HG02763 (cell line): ENCODE results near the gene GAS6.
"Not testable (repeated sequence)": the region's sequence is repeated elsewhere in the genome, so short reads cannot be mapped to it uniquely, and the experiment has no call there.

ENCODE experiments used
- ATAC-seq: cut with Tn5 transposase; IDR thresholded peaks from one replicate; pipeline ENCODE4 v1.9.1; 2021; ENCODE audit warnings: mild to moderate bottlenecking, moderate library complexity; ENCODE audit not compliant: unreplicated experiment

The GAS6 gene

DNA sequence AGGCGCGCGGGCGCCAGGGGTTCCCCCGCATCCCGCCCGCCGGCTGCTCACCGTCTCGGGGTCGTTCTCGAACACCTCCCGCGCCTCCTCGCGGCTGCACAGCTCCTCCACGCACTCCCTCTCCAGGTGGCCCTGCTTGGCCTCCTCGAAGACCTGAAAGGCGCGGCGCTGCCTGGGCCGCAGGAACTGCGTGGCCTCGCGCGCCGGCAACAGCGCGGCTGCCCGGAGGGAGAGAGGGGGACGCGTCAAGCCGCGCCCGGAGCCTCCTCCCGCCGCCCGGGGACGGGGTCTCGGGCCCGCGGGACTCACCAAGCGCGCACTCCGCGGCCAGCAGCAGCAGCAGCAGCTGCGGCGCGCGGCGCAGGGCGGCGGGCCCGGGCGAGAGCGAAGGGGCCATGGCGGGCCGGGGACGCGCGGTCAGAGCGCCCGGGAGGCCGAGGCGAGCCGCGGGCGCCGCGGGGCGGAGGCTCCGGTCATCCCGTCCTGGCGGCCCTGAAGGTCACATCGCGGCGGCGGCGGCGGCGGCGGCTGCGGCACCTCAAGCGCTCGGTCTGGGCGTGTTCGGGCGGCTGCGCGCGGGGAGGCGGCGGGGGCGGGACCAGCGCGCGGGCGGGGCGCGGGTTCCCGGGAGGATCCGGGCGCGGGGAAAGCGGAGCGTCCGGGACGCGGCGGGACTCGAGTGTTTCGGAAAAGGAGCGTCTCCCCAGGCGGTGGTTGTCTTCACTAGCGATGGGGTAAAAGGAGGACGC is at the start of gene GAS6:
GAS6 (minus strand) TSS at position 553 of the 749 bp plus-strand sequence; CDS start at position 397, 156 bp downstream.
- no peak for ATAC-seq

DNA sequence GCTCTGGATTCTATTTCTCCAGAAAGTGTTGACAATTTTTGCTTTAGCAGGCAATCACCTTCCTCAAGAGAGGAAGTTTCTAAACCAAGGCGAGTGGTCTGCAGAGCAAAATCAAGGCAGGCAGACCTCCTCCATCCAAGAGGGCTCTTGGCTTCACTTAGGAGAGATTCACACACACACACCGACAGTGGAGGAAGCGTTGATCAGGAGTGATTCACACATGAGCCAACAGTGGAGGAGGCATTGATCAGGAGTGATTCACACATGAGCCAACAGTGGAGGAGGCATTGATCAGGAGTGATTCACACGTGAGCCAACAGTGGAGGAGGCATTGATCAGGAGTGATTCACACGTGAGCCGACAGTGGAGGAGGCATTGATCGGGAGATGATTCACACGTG is 49.5 kb upstream of the GAS6 start:
- not testable (repeated sequence) for ATAC-seq

DNA sequence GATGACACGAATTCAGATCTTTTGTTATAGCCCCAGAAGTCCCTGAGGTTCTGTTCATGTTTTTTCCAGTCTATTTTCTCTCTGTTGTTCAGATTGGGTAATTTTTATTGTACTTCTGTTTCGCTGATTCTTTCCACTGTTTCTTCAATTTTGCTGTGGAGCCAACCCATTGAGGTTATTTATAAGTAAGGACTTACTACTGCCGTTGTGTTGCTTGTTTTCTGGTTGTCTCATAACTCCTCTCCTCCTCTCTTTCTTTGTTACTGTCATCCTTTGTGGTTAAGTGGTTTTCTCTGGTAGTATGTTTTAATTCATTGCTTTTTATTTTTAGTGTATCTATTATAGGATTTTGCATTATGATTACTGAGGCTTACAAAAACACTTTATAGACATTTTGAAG is 48.7 kb upstream of the GAS6 start:
- no peak for ATAC-seq

DNA sequence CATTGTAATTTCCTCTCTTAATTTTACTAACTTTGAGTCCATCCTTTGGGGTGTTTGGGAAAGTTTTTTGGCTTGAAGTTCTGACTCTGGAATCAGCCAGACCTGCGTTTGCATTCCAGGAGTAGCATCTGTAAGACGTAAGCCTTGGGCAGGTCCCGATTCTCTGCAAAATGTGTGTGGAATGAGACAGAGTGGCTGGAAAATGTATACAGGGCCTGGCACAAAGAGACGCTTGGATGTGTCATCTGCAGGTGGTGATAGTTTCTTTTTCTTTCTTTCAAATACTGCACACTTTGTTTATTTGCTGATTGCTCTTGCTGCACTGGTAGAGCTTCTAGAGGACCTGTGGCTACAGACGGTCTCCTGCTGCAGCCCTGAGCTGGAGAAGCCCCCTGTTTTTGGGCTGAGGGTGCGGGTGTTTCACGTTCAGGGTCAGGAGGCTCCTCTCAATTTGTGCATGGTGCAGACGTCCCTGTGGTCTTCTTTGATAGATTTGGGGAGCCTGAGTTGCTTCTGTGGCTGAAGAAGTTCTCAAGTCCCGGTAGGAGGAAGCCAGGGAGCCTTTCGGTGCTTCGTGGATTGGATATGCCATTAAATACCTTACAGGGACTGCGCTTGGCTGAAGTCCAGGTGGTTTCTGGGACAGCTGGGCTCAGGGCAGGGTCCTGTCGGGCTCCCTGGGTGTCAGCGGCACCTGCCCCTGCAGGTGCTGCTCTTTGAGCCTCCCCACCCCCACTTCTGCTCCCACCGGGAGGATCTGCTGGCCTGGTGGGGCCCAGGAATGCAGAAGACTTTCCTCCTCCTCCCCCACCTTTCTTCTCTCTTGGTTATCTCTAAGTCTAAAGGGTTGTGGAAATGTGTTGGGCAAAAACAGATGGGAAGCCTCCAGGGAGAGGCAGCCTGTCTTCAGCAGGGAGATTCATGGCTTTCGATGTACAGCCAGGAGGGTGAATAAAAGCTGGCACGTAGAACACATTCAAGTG is 44.0 kb upstream of the GAS6 start:
- ATAC-seq, result no peak

DNA sequence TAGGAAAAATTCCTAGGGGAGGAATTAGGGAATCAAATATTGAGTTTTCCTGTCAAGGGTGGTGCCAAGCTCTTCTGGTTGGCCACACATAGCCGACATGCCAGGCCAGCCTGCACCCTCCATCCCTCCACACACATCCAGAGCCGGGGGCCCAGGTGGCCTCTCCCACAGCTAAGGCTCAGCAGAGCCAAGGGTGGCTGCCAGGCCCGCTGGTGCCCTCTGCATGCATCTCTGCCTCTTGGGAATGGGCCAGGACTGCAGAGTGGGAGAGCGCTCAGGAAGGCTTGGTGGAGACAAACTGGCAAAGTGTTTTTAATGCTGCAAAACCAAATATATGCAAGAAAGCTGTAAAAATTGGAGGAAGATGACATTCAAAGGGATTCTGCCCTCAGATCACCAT is 42.7 kb upstream of the GAS6 start:
- ATAC-seq, result no peak

DNA sequence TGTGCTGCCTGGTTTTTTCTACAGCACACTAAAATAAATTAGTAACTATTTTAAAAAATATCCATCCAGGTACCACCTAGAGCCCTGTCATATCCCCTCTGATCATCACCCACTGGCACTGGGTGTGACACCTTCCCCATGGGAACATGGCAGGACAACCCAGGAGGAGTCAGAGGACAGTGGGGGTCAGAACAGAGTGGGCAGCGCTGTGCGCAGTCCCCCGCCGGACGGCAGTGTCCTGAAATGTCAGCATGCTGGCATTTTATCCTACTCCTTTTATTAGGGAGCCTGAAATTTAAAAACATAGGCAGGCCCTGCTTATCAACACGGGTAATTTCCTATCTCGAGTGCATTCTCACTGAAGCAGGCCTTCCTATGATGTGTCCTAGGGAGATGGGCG is 42.1 kb upstream of the GAS6 start:
- ATAC-seq, result no peak

DNA sequence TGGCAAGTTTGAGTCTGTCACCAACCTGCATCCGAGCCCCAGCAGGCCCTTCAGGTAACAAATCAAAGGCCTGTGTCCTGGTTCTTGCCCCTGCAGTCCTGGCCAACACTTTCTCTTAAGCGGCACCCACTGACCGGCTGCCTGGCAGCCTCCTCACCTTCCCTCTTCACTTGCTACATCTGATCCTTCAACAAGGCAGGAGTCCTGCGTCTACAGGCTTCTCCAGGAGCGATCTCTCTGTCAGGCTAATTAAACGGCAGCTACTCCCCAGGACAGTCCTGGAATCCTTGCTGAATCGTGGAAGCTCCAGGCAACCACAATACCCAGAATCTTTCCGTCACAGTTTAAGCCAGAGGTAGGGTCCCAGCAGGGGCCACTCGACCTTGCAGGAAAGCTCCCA is 41.1 kb upstream of the GAS6 start:
- ATAC-seq, result no peak

DNA sequence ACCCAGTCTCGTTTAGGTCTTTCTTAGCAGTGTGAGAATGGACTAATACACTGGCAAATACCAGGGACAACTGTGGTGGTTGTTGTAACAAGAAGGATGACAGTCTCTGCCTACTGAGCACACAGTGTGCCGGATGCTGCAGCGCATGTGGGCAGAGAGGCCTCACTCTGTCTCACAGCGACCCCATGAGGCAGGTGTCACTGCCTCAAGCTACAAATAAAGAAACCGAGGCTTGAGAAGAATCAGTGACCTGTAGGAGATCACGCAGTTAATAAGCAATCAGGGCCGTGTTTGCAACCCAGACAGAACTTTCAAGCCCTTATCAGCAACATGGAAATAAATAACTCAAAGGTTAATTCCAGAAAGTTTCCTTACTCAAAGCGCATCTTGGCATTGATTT is 40.5 kb upstream of the GAS6 start:
- ATAC-seq, result no peak

DNA sequence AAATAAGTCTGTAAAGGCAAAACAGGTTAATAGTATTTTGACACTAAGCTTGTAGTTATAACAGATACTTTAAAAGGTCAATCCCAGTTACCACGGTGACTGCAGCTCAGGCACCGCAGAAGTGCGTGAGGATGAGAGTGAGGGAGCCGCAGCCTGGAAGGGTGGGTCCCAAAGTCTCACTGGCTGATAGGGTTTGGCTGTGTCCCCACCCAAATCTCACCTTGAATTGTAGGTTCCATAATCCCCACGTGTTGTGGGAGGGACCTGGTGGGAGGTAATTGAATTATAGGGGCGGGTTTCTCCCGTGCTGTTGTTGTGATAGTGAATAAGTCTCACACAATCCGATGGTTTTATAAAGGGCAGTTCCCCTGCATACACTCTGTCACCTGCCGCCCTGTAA is 40.0 kb upstream of the GAS6 start:
- no peak for ATAC-seq

DNA sequence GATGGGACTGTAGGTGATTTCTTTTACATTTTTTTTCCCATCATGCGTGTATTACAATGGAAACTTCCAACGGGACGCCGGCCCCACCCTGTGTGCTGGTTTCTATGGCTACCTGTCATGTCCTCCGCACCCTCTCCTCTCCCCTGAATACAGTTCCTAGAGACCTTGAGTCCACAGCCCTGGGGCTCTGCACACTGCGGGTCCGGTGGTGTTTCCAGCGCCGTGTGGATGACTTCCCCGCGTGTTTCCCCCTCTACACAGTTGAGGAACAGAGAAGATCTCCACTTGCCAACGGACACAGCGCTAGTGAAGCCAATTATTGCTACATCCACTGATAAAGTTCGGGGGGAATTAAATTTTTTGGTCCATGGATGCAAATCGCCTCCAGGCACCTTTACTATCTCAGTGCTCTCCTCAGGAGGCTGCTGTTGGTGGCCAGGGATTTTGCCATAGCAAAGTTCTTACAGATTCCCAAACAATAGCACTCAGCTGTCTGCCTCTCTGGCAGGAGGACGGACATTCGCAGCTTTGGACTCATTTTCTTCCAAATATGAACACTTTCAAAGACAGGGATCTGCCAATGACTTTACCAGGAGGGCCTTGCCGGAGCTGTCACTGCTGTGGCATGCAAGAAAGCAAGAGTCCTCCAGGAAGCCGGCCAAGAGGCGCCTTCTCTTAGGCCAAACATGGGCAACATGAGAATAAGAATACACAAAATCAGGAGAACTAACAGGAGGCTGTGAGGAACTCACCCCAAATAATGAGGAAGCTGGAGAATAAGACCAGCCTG is 39.3 kb upstream of the GAS6 start:
- no peak for ATAC-seq

DNA sequence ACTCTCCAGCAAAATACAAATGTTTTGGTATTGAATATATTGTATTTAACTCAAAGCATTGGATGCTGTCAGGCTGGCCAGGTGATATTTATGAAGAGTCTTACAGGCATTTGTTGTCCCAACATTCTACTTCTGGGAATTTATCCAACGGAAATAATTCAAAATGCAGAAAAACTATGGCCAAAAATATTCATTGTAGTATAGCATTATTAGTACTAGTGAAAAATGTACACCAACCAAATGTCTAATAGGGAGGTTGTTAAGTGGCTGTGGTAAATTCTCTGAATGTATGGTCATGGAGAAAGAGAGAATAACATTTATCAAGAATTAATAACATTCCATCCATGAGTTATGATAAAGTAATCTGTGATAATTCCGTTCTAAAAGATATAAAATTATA is 38.6 kb upstream of the GAS6 start:
- no peak for ATAC-seq

DNA sequence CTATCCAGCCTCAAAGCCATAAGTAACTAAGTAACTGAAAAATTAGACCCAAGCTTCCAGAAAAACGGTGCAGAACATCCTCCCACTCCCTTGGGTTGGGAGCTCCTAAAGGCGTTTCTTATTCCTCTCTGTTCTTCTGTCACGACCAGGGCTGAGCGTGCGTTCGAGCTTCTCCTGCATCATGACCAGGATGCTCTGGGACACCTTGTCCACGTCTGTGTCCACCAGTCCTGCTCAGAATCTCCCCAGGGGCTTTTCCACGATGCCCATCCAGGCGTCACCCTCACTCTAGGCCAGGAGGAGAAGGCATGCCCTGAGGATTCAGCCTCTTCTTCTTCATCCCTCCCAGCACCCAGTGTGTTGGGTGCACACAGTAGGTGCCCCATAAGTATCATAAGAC is 37.8 kb upstream of the GAS6 start:
- ATAC-seq, result no peak

DNA sequence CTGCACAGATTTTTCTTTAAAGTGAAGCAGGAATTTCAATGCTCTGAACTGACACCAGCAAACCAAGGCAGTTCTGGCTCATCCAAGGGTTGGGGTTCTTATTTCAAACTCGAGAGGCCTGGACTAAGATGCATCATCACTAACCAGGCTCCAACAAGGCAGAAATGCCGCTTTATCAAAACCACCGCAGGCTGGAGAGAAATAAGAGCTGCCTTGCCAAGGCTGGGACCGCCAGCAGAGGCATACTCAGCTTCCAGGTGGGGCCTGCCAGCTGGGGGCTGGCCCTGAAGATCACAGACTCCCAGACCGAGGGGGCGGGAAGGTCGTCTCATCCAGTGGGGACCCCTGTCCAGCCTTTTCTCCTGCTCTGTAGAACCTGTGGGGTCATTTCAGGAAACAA is 37.4 kb upstream of the GAS6 start:
- ATAC-seq, result no peak

DNA sequence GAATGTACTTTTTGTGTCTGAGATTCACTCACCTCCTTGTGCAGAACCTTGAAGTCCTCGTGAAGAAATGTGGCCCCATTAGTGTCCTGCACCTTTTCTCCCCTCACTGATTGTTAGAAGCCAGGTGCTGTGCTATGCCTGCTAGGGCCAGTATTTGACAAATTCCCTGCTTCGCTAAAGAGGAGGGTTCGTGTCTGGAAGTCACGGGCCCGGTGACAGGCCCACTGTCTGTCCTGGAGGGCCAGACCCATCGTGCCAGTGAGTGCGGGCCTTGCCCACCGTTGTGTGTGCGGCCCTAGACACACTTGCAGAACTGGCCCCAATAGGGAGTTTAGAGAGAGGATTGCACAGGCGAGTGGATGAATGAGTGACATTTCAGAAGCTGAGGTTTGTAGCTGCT is 36.8 kb upstream of the GAS6 start:
- no peak for ATAC-seq

DNA sequence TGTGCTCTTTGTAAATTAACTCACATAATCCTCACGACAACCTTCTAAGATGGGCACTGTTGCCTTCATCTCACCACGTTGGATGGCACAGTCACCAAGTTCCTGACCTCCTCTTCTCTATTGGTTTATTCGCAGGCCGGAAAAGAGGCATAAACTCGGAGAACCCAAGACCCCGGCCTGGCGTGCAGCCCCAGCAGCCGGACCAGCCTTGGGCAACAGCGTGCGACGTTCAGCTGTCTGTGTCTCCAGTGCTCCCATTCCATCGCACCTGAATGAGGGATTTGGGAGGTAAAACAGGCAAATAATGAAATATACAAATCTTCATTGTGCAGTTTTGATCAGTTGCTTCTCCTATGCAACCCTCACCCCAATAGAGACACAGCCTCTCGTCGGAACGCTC is 34.5 kb upstream of the GAS6 start:
- no peak for ATAC-seq

DNA sequence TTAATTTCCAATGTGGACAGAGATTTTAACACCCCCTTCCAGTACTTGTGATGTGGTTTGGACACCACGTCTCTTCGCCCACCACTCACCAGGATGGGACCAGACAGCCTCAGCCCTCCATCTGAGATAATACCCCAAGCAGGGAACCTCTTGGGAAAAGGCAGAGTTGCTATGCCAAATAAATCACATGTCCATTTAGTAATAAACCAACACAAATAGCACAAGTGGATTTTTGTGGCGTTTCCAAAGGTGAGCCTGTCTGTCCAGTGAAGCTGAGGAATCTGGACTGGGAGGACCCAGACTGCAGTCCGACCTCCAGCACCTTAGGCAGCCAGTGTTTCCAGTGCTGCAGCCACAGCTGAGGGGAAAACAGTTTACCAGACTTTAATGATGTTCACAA is 34.1 kb upstream of the GAS6 start:
- ATAC-seq, result no peak

DNA sequence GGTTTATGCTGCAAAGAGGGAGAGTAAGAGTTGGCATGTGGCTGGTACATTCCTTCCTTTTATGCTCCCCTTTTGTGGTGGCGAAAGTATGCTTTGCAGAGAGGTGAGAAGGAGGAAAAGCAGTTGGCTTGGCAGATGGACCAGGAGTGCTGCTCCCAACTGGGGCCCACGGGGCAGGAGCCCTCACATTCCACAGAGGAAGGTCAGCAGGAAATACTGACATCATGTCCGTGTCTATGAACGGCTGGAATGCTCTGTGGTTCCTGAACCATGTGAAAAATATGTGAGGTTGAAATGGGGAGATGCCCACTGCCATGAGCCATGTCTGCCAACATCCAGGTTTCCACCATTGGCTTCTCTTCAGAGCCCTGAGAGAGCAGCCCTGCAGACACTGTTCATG is 33.3 kb upstream of the GAS6 start:
- ATAC-seq, result no peak

DNA sequence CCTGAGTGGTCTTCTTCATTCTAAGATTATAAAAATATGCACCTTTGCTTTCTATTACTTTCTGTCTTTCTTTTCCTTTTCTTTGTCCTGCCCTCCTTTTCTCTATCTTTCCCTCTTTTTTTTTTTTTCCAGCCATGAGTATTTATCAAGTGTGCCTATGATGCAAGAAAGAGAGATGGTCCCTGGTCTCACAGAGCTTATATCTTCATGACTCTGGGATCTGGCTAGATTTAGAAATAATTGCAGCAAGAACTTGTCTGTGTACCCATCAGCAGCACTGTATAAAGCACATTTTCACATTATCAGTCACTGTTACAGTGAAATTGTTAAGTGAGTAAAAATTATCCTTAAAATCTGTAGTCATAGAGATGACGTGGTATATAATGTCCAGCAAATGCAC is 31.6 kb upstream of the GAS6 start:
- ATAC-seq, result no peak

DNA sequence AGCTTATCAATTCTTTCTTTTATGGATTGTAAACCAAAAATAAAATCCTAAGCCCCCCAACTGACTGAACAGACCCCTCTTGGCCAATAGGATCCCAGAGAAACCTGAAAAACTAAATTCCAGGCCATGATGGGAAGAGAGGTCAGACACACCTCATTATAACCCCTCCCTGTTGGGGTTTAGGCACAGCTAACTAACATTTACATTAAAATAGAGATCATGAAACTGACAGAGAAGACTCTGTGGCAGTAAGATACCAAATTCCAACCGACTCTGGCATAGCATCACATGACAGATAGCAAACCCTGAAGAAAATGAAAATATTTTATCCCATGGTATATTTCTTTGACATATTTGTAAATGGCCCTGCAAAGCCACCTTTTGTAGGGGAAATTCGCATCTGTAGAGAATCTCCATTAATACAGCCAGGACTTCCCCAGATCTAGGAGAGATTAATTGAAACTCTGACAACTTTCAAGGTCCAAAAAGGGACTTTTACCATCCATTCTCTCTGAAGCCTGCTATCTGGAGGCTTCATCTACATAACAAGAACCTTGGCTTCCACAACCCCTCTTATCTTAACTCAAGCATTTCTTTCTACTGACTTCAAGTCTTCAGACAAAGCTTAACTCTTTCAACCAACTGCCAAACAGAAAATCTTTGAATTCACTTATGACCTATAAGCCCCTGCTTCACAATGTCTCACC is 27.1 kb upstream of the GAS6 start:
- no peak for ATAC-seq

DNA sequence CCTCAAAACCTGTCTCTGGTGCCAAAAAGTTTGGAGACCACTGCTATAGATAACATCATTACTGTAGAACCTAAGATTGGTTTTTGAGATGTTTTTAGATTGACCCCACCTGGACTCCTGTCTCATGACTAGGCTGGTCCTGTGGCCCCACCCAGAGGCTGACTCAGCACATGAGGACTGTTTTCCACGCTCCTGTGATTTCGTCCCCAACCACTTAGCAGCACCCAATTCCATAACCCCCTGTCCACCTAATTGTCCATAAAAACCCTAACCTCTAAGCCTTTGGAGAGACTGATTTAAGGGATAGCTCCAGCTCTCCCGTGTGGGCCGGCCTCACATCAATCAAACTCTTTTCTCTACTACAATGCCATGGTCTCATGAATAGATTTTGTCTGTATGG is 25.6 kb upstream of the GAS6 start:
- ATAC-seq, result no peak
